K562 (cell line): ENCODE results near the gene NCOA1. TPM values are rescaled to one million over a fixed set of nuclear protein-coding genes. Genes with fewer than 3 reads are reported as not detected.

ENCODE experiments used
- ATAC-seq: fragments of 200-7000 bp; cut with Tn5 transposase; 3 replicates; pipeline ENCODE4 v1.9.1; 2020; ENCODE audit warnings: moderate library complexity
- BruUV-seq: library from RNA; stranded (reverse); fragments of 400-500 nt; replicated peaks from 2 replicates; lab custom pipeline; 2021; lab: Mats Ljungman, UMichigan
- CTCF ChIA-PET: fragments of 300-600 bp; formaldehyde crosslinking; extraction: SDS; loops from one replicate; lab custom pipeline; 2021; ENCODE audit warnings: low intra/inter-chr PET ratio; lab: Yijun Ruan, JAX
- POLR2A ChIA-PET: fragments of 300-600, 350-650 bp; sonication (Branson Sonifier 250); formaldehyde crosslinking; extraction: SDS; loops from one replicate; lab custom pipeline; 2021; ENCODE audit warnings: antibody characterized with exemption, inconsistent platforms; lab: Yijun Ruan, JAX
- DNase-seq, 4 experiments: peaks; one replicate each; pipeline versions ENCODE4 v3.0.0 to v3.0.0-alpha.2; 2011 to 2018; ENCODE audit warnings: low spot score in 3 of 4, mixed read lengths in 3 of 4; ENCODE audit errors: extremely low read depth in 1 of 4
- FAIRE-seq: peaks from 2 replicates; lab custom pipeline; 2011; peaks lifted over from hg19 to GRCh38; lab: Jason Lieb, UNC
- H2AFZ ChIP-seq: 2 replicates; pipeline ENCODE4 v1.6.0; 2011; ENCODE audit warnings: low read depth, low read length, control low read depth, inconsistent platforms
- H3K27ac ChIP-seq: fragments of 200-600 bp; 3 replicates; pipeline ENCODE4 v1.8.0; 2011; ENCODE audit warnings: low read depth, mild to moderate bottlenecking, control low read depth, inconsistent platforms, low read length, moderate library complexity, mixed read lengths; ENCODE audit errors: extremely low read depth
- H3K27me3 ChIP-seq, 2 experiments: fragments of 300-600 bp in 1 of 2; 2 replicates in 1 of 2; 3 replicates in 1 of 2; pipeline versions ENCODE4 v1.6.0 to v1.8.0; 2011; ENCODE audit warnings: inconsistent platforms in 2 of 2, low read length in 2 of 2, mild to moderate bottlenecking in 1 of 2, mixed read lengths in 1 of 2, moderate library complexity in 1 of 2; ENCODE audit not compliant: control insufficient read depth in 2 of 2, insufficient read depth in 2 of 2
- H3K36me3 ChIP-seq: fragments of 300-600 bp; 3 replicates; pipeline ENCODE4 v1.8.0; 2011; ENCODE audit warnings: mild to moderate bottlenecking, low read length, inconsistent platforms; ENCODE audit not compliant: control insufficient read depth, insufficient read depth
- H3K4me1 ChIP-seq, 2 experiments: fragments of 200-600 bp in 1 of 2; replicated peaks in 1 of 2; 2 replicates in 1 of 2; 3 replicates in 1 of 2; pipeline versions ENCODE4 v1.5.1 to v1.8.0; 2011; ENCODE audit warnings: inconsistent platforms in 2 of 2, low read length in 2 of 2, mild to moderate bottlenecking in 1 of 2, mixed read lengths in 1 of 2, moderate library complexity in 1 of 2; ENCODE audit not compliant: control insufficient read depth in 2 of 2, insufficient read depth in 2 of 2
- H3K4me2 ChIP-seq: 2 replicates; pipeline ENCODE4 v1.6.1; 2011; ENCODE audit warnings: low read length, control low read depth, inconsistent platforms, mixed read lengths; ENCODE audit not compliant: insufficient read depth
- H3K4me3 ChIP-seq: fragments of 200-600 bp; sonication (generic), shearing (Covaris generic); 2 replicates; pipeline ENCODE4 v1.5.1; 2016; ENCODE audit warnings: control low read depth, inconsistent platforms
- H3K79me2 ChIP-seq: fragments of 200-600 bp; 3 replicates; pipeline ENCODE4 v1.8.0; 2011; ENCODE audit warnings: low read length, inconsistent platforms; ENCODE audit not compliant: control insufficient read depth, insufficient read depth
- H3K9ac ChIP-seq, 2 experiments: 2 replicates each; pipeline versions ENCODE4 v1.6.0 to v1.6.1; 2011; ENCODE audit warnings: low read depth in 2 of 2, low read length in 2 of 2, control low read depth in 1 of 2, inconsistent platforms in 1 of 2, mild to moderate bottlenecking in 1 of 2, mixed read lengths in 1 of 2; ENCODE audit not compliant: insufficient read depth in 1 of 2
- H3K9me1 ChIP-seq: one replicate; pipeline ENCODE4 v1.6.0; 2011; ENCODE audit warnings: inconsistent platforms, mild to moderate bottlenecking, low read length, moderate library complexity; ENCODE audit not compliant: control insufficient read depth, insufficient read depth
- H3K9me3 ChIP-seq: replicated peaks from 2 replicates; pipeline ENCODE4 v1.5.1; 2011; ENCODE audit warnings: low read depth, low read length, inconsistent platforms; ENCODE audit not compliant: control insufficient read depth, insufficient read depth
- H4K20me1 ChIP-seq: replicated peaks from 2 replicates; pipeline ENCODE4 v1.6.1; 2011; ENCODE audit warnings: low read length, inconsistent platforms, mixed read lengths; ENCODE audit not compliant: control insufficient read depth, insufficient read depth
- ADNP ChIP-seq: fragments of 200-800 bp; sonication (Bioruptor generic); IDR thresholded peaks from 2 replicates; pipeline ENCODE4 v1.6.1; 2016; ENCODE audit warnings: missing genetic modification characterization, missing compliant biosample characterization
- C11orf30 ChIP-seq: fragments of 450-650 bp; IDR thresholded peaks from 2 replicates; pipeline ENCODE4 v1.6.1; 2016; ENCODE audit warnings: low read depth, mild to moderate bottlenecking
- CBX5 ChIP-seq: IDR thresholded peaks from 2 replicates; pipeline ENCODE4 v1.6.1; 2014; ENCODE audit warnings: low read depth, borderline replicate concordance
- CHD2 ChIP-seq: IDR thresholded peaks from 2 replicates; pipeline ENCODE4 v1.6.1; 2011; ENCODE audit warnings: low read depth, low read length
- DMBX1 ChIP-seq: fragments of 250-450 bp; sonication (Bioruptor Pico); IDR thresholded peaks from 2 replicates; pipeline ENCODE4 v1.8.0; 2022; ENCODE audit warnings: inconsistent platforms, mild to moderate bottlenecking, moderate library complexity, borderline replicate concordance
- EZH2 ChIP-seq: IDR thresholded peaks from 2 replicates; pipeline ENCODE4 v1.6.1; 2012; ENCODE audit warnings: low read depth, mild to moderate bottlenecking, inconsistent platforms, low read length, borderline replicate concordance
- FOSL1 ChIP-seq: fragments of 200-800 bp; sonication (Bioruptor generic); conservative IDR thresholded peaks from 2 replicates; pipeline ENCODE4 v1.6.1; 2016; ENCODE audit warnings: missing genetic modification characterization, missing compliant biosample characterization
- HES1 ChIP-seq: fragments of 450-650 bp; IDR thresholded peaks from 2 replicates; pipeline ENCODE4 v1.6.1; 2016; ENCODE audit warnings: low read depth, mild to moderate bottlenecking, moderate library complexity
- KAT8 ChIP-seq: fragments of 450-650 bp; IDR thresholded peaks from 2 replicates; pipeline ENCODE4 v1.6.1; 2016; ENCODE audit warnings: low read depth, mild to moderate bottlenecking
- MAFK ChIP-seq: IDR thresholded peaks from 2 replicates; pipeline ENCODE4 v1.6.1; 2011; ENCODE audit warnings: low read length, improper control_type of control experiment
- NKRF ChIP-seq: fragments of 450-650 bp; IDR thresholded peaks from 2 replicates; pipeline ENCODE4 v1.6.1; 2016; ENCODE audit warnings: borderline replicate concordance
- OTX1 ChIP-seq: fragments of 450-650 bp; formaldehyde crosslinking; IDR thresholded peaks from 2 replicates; pipeline ENCODE4 v1.4.0; 2022; ENCODE audit warnings: mild to moderate bottlenecking
- PHF21A ChIP-seq: fragments of 450-650 bp; IDR thresholded peaks from 2 replicates; pipeline ENCODE4 v1.6.1; 2017; ENCODE audit warnings: low read depth, borderline replicate concordance
- PRMT5 ChIP-seq: sonication (generic); formaldehyde crosslinking; IDR thresholded peaks from 2 replicates; pipeline ENCODE4 v1.5.0; 2020; ENCODE audit warnings: missing genetic modification reagents
- SAP30 ChIP-seq: fragments of 200-600 bp; sonication (generic); IDR thresholded peaks from 2 replicates; pipeline ENCODE4 v1.6.1; 2012; ENCODE audit warnings: borderline replicate concordance, low read depth, mild to moderate bottlenecking, moderate library complexity, low read length, control low read depth, inconsistent platforms; ENCODE audit not compliant: insufficient read depth, poor library complexity, severe bottlenecking
- SMARCA4 ChIP-seq: fragments of 450-650 bp; IDR thresholded peaks from 2 replicates; pipeline ENCODE4 v1.6.1; 2016
- SMARCB1 ChIP-seq: IDR thresholded peaks from 2 replicates; pipeline ENCODE4 v1.6.1; 2011; ENCODE audit warnings: improper control_type of control experiment, low read depth; ENCODE audit not compliant: insufficient read length
- TRIM25 ChIP-seq: fragments of 450-650 bp; IDR thresholded peaks from 2 replicates; pipeline ENCODE4 v1.7.0; 2016; ENCODE audit warnings: borderline replicate concordance
- ZKSCAN8 ChIP-seq: fragments of 200-800 bp; sonication (Bioruptor generic); IDR thresholded peaks from 2 replicates; pipeline ENCODE4 v1.6.1; 2016; ENCODE audit warnings: missing genetic modification characterization, missing compliant biosample characterization
- WGBS: fragments of 100-300 bp; shearing (Covaris generic); methylation state at CpG from one replicate; pipeline ENCODE4 v1.1.6; 2016; ENCODE audit warnings: low coverage, mixed read lengths; ENCODE audit not compliant: insufficient coverage; ENCODE audit errors: missing lambda C conversion rate; 5-methylcytosine and 5-hydroxymethylcytosine counted together
- in situ Hi-C: fragments of 300-500 bp; cut with MboI; formaldehyde crosslinking; loops from 4 replicates; pipeline ENCODE4 v1.15.0; 2018; ENCODE audit warnings: inconsistent platforms, mixed read lengths
- intact Hi-C: fragments of 100-400 bp; cut with micrococcal nuclease; formaldehyde crosslinking; loops from 2 replicates; pipeline ENCODE4 v1.14.2; 2022
- polyA plus RNA-seq, 8 experiments: library from polyadenylated mRNA; depleted of rRNA in 4 of 8; stranded (reverse) in 5 of 8; unstranded in 3 of 8; fragments of >200 nt; fragmentation: Nextera tagmentation in 2 of 8; fragmentation: Illumina TruSeq in 1 of 8; extraction: Ambion mirVana in 2 of 8; extraction: Trizol in 1 of 8; gene quantifications; 2 replicates each; pipeline versions ENCODE4 v1.2.1 to v1.2.3, GENCODE V29; 2011 to 2014; ENCODE audit warnings: inconsistent platforms in 1 of 8, missing spikeins in 1 of 8
- total RNA-seq, 7 experiments: library from RNA; depleted of rRNA in 6 of 7; stranded (reverse); fragments of >200 nt in 6 of 7; fragmentation: Illumina TruSeq in 2 of 7; extraction: Trizol in 2 of 7; gene quantifications; 2 replicates each; pipeline versions ENCODE4 v1.2.1 to v1.2.3, GENCODE V29; 2011 to 2021; ENCODE audit warnings: low replicate concordance in 1 of 7

NCOA1 gene
- total and polyA plus RNA-seq, 9 of the 15 experiments (the other 6 are each of a cell fraction or from before 2014, with no cell fraction given), result 4.9 to 25.7 (median 17.0) TPM

- TF ChIP-seq TRIM25, result no peak
- TF ChIP-seq SMARCA4, result peak; percentile 65; the same call in 1 of the 2 replicates
- no peak for TF ChIP-seq SAP30
- TF ChIP-seq KAT8, result no peak
- no peak for TF ChIP-seq CBX5
- peak; percentile 62; the same call in 1 of the 2 replicates for TF ChIP-seq DMBX1
- TF ChIP-seq OTX1, result 0 out of 2 replicates have a peak, but pooled peaks have one; percentile 9
Observed at GRCh38 chr2:24816884-24817283, 325.8 kb downstream of the NCOA1 start (continued).

- no peak overlapping the region for H3K4me3 ChIP-seq
- POLR2A ChIA-PET, result interaction anchor here (0.6 to 2.0 kb wide), 3 partner anchors 9 to 504 kb away, joined by 3 to 9 read pairs (median 6); no protein-coding TSS in a partner anchor
- CTCF ChIA-PET, result no interaction called here
- TF ChIP-seq PRMT5, result no peak
- no peak for TF ChIP-seq ADNP (tag)
- TF ChIP-seq SMARCB1, result no peak
- no peak for TF ChIP-seq NKRF
- TF ChIP-seq HES1, result no peak
- no peak for TF ChIP-seq EZH2
- peak; percentile 53; the same call in 1 of the 2 replicates for TF ChIP-seq MAFK
- peak; percentile 39; the same call in 1 of the 2 replicates for TF ChIP-seq FOSL1 (tag)
- TF ChIP-seq ZKSCAN8 (CRISPR knock-in tag), result no peak
- TF ChIP-seq PHF21A, result no peak
- peak; percentile 68; the same call in 1 of the 2 replicates for TF ChIP-seq C11orf30
- no peak for TF ChIP-seq CHD2
Observed at GRCh38 chr2:24818721-24819167, 327.7 kb downstream of the NCOA1 start.

More at GRCh38 chr2:24818721-24819167, 327.7 kb downstream of the NCOA1 start:
- Histone ChIP-seq H4K20me1 (0 out of 2 replicates have a peak, but pooled peaks cover 2% of the 10 kb centered on the region), H3K9ac (peak overlapping the region in 1 of 2 experiments; percentile 27; a peak in 1 of 4 replicates), H3K4me1 (peaks cover 5 to 28% of the 10 kb centered on the region in 2 experiments; a peak in 4 of 5 replicates), H3K79me2 (peaks cover 8% of the 10 kb centered on the region), H3K36me3 (peaks cover 97% of the 10 kb centered on the region), H3K27ac (peak overlapping the region; percentile 25; the same call in 2 of the 3 replicates), H2AFZ (no peak overlapping the region), H3K4me2 (no peak overlapping the region), H3K27me3 (no peaks in the 10 kb centered on the region), H3K9me3 (no peaks in the 10 kb centered on the region), H3K9me1 (no peaks in the 10 kb centered on the region)
- WGBS, result 55% methylated on average over 9 of the region's 9 CpGs
- in situ Hi-C loops, result no loop called here
- intact Hi-C loops, result no loop called here
- peak in 1 of 4 experiments; percentile 26 for DNase-seq
- no peak for FAIRE-seq
- no TSS peak for BruUV-seq
- peak; percentile 9; the same call in 2 of the 3 replicates for ATAC-seq
